Upper lobe of left lung (tissue), 6 donors: Measurements from ENCODE around the gene THEMIS. TPM values are rescaled to one million over a fixed set of nuclear protein-coding genes. Genes with fewer than 3 reads are reported as not detected.

ENCODE experiments used
- ATAC-seq, 2 donors: fragments of 200-7000 bp; cut with Tn5 transposase; one replicate each; pipeline ENCODE4 v1.9.1; 2022; ENCODE audit warnings: mild to moderate bottlenecking in 2 of 2, moderate library complexity in 2 of 2; ENCODE audit not compliant: low FRiP score in 2 of 2
- DNase-seq, 2 donors: peaks; one replicate each; pipeline ENCODE4 v3.0.0-alpha.2; 2019 to 2020
- H3K27ac ChIP-seq, 4 donors: fragments of 200-600 bp; sonication (generic); one replicate each; pipeline ENCODE4 v1.5.1; 2016 to 2019
- H3K27me3 ChIP-seq, 4 donors: fragments of 200-600 bp; sonication (generic); one replicate each; pipeline ENCODE4 v1.5.1; 2017 to 2019
- H3K36me3 ChIP-seq, 4 donors: fragments of 200-600 bp; sonication (generic); one replicate each; pipeline ENCODE4 v1.5.1; 2016 to 2019
- H3K4me1 ChIP-seq, 4 donors: fragments of 200-600 bp; sonication (generic); one replicate each; pipeline ENCODE4 v1.5.1; 2018 to 2019
- H3K4me3 ChIP-seq, 4 donors: fragments of 200-600 bp; sonication (generic); one replicate each; pipeline ENCODE4 v1.5.1; 2017 to 2019; ENCODE audit warnings: mild to moderate bottlenecking in 2 of 4, moderate library complexity in 1 of 4
- H3K9me3 ChIP-seq, 4 donors: fragments of 200-600 bp; sonication (generic); one replicate each; pipeline ENCODE4 v1.5.1; 2018 to 2019
- EP300 ChIP-seq, 4 donors: sonication (generic); formaldehyde crosslinking; IDR thresholded peaks; one replicate each; pipeline ENCODE4 v1.5.1; 2017; ENCODE audit warnings: antibody characterized with exemption in 4 of 4, control low read depth in 2 of 4
- POLR2A ChIP-seq, 4 donors: fragments of 450-650 bp; IDR thresholded peaks; one replicate each; pipeline ENCODE4 v1.5.1; 2016 to 2017; ENCODE audit warnings: antibody characterized with exemption in 4 of 4, mild to moderate bottlenecking in 2 of 4
- POLR2AphosphoS5 ChIP-seq, 2 donors: sonication (generic); formaldehyde crosslinking; IDR thresholded peaks; one replicate each; pipeline ENCODE4 v1.5.1; 2017; ENCODE audit warnings: antibody characterized with exemption in 2 of 2
- WGBS, 2 donors: methylation state at CpG; one replicate each; pipeline ENCODE4 v1.1.5; 2017 to 2018; 5-methylcytosine and 5-hydroxymethylcytosine counted together
- total RNA-seq, 6 donors: library from RNA; depleted of rRNA in 4 of 6; stranded (reverse); fragments of >200 nt in 4 of 6; gene quantifications; one replicate each; pipeline versions ENCODE4 v1.1.0 to v1.2.1, GENCODE V29; 2016 to 2021
- TF ChIP-seq, protein P1 (sequence below), 6 experiments: fragments of 450-650 bp in 4 of 6; fragments of 200-600 bp in 2 of 6; sonication (generic) in 2 of 6; IDR thresholded peaks; one replicate each; pipeline ENCODE4 v1.5.1; 2016 to 2019; ENCODE audit warnings: antibody characterized with exemption in 6 of 6
- donor health status: DM: no; HTN: no; CAD: no; lungs with moderate emphysema.
- donor health status: DM: no; HTN: yes; CAD: no; lungs with severe emphysema.

THEMIS gene
- total RNA-seq, 6 donors from 2014 or later = 1.5 to 7.8 (median 2.2) TPM

DNA sequence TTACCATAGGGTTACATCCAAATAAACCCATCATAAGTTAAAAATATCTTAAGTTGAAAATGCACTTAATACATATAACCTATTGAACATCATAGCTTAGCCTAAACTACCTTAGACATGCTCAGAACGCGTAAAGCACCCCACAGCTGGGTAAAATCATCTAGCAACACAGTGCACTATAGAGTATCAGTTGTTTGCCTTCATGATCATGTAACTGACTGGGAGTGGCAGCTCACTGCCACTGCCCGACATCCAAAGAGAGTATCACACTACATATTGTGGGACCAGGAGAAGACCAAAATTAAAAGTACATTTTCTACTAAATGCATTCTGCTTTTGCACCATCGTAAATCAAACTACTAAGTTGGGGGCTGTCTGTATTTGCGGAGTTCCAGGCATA lies 31.7 kb downstream of the THEMIS start:
- TF ChIP-seq POLR2AphosphoS5 (IDR thresholded peaks at IDR 0.05) (no peak), POLR2A (IDR thresholded peaks at IDR 0.05) (no peak), EP300 (IDR thresholded peaks at IDR 0.05) (no peak)
- TF ChIP-seq, protein P1, sequence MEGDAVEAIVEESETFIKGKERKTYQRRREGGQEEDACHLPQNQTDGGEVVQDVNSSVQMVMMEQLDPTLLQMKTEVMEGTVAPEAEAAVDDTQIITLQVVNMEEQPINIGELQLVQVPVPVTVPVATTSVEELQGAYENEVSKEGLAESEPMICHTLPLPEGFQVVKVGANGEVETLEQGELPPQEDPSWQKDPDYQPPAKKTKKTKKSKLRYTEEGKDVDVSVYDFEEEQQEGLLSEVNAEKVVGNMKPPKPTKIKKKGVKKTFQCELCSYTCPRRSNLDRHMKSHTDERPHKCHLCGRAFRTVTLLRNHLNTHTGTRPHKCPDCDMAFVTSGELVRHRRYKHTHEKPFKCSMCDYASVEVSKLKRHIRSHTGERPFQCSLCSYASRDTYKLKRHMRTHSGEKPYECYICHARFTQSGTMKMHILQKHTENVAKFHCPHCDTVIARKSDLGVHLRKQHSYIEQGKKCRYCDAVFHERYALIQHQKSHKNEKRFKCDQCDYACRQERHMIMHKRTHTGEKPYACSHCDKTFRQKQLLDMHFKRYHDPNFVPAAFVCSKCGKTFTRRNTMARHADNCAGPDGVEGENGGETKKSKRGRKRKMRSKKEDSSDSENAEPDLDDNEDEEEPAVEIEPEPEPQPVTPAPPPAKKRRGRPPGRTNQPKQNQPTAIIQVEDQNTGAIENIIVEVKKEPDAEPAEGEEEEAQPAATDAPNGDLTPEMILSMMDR (IDR thresholded peaks at IDR 0.05) = no peak

DNA sequence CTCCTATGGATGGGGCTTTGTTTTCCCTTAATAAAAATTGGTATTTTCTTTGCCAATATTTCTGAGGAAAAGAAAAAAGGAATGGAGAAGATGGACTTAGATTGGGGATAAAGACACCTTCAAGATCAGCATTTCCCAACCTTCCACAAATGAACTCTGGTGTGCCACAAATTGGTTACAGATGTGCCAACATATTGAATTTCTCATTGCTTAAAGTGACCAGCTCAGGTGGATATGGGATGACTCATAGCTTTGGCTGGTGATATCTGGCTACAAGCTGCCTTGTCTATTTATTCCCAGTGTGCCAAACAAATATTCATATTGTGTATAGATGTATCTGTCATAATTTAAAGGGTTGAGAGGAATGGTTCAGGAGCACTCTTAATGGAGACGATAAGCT lies 32.5 kb downstream of the THEMIS start:
- H3K27me3 ChIP-seq = no peaks in the 10 kb centered on the region
- TF ChIP-seq POLR2A (IDR thresholded peaks at IDR 0.05) (no peak), POLR2AphosphoS5 (IDR thresholded peaks at IDR 0.05) (no peak), EP300 (IDR thresholded peaks at IDR 0.05) (no peak)
- TF ChIP-seq, protein P1 (IDR thresholded peaks at IDR 0.05) = no peak
- 85 to 94% methylated on average over 1 of the region's 1 CpG for WGBS, 2 donors
- no peaks in the 10 kb centered on the region for H3K4me1 ChIP-seq
- H3K4me3 ChIP-seq = no peak overlapping the region
- ATAC-seq = no peak
- H3K36me3 ChIP-seq = no peaks in the 10 kb centered on the region
- DNase-seq = no peak
- H3K27ac ChIP-seq = no peak overlapping the region
- peaks cover 0 to 3% (median 0%) of the 10 kb centered on the region in 4 donors for H3K9me3 ChIP-seq

More for the DNA sequence above, 31.7 kb downstream of the THEMIS start:
- no peak for DNase-seq
- peaks cover 0 to 3% (median 0%) of the 10 kb centered on the region in 4 donors for H3K9me3 ChIP-seq
- WGBS, 2 donors = 93 to 98% methylated on average over 5 of the region's 5 CpGs
- no peaks in the 10 kb centered on the region for H3K4me1 ChIP-seq
- ATAC-seq = no peak
- no peak overlapping the region for H3K27ac ChIP-seq
- H3K4me3 ChIP-seq = no peak overlapping the region
- H3K36me3 ChIP-seq = no peaks in the 10 kb centered on the region
- no peaks in the 10 kb centered on the region for H3K27me3 ChIP-seq

DNA sequence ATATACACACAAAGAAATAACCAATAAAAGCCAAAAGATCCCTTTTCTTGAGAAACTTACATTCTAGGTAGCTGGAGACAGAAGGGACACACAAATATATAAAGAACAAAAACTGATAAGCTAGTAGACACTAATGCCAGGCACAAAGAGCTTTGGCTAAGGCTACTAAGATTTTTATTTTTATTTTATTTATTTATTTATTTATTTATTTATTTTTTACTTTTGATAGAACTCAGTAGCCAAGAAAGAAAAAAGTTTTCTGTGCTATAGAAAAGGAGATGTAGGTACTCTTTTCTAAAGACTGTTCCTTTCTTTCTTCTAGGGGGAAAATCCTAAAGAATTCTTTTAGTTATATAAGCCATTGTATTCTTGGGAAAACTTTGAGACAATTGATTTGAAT lies 34.1 kb downstream of the THEMIS start:
- no peak for TF ChIP-seq POLR2AphosphoS5 (IDR thresholded peaks at IDR 0.05)
- TF ChIP-seq EP300 (IDR thresholded peaks at IDR 0.05) = no peak
- TF ChIP-seq POLR2A (IDR thresholded peaks at IDR 0.05) = no peak
- TF ChIP-seq, protein P1 (IDR thresholded peaks at IDR 0.05) = no peak
- no peaks in the 10 kb centered on the region for H3K4me1 ChIP-seq

DNA sequence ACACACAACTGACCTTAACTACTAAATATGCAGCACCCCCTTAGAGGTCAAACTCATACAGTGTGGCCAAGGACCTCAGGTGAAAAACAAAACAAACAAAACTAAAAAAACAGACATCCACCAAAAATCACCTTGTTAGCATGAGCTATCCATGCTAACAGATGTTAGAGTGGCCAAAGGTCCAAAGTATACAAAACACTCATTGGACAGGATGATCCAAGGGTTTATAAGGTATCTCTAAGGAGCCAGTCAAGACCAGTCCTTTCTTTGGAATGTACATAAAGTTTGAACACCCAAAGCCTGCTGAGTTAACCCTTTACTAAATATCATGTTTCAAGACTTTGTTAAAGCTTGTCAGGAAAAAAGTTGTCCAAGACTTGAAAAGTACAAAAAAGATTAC lies 35.8 kb downstream of the THEMIS start:
- DNase-seq (no peak), ATAC-seq (no peak)
- Histone ChIP-seq H3K4me1 (no peaks in the 10 kb centered on the region), H3K9me3 (no peaks in the 10 kb centered on the region), H3K4me3 (no peak overlapping the region), H3K27me3 (no peaks in the 10 kb centered on the region), H3K27ac (no peak overlapping the region), H3K36me3 (no peaks in the 10 kb centered on the region)
- TF ChIP-seq, protein P1 (IDR thresholded peaks at IDR 0.05) = no peak
- TF ChIP-seq POLR2AphosphoS5 (IDR thresholded peaks at IDR 0.05) (no peak), POLR2A (IDR thresholded peaks at IDR 0.05) (no peak), EP300 (IDR thresholded peaks at IDR 0.05) (no peak)

More for the DNA sequence above, 34.1 kb downstream of the THEMIS start:
- H3K36me3 ChIP-seq = no peaks in the 10 kb centered on the region
- no peaks in the 10 kb centered on the region for H3K9me3 ChIP-seq
- ATAC-seq (no peak), DNase-seq (no peak)
- no peaks in the 10 kb centered on the region for H3K27me3 ChIP-seq
- H3K4me3 ChIP-seq = no peak overlapping the region
- H3K27ac ChIP-seq = no peak overlapping the region

DNA sequence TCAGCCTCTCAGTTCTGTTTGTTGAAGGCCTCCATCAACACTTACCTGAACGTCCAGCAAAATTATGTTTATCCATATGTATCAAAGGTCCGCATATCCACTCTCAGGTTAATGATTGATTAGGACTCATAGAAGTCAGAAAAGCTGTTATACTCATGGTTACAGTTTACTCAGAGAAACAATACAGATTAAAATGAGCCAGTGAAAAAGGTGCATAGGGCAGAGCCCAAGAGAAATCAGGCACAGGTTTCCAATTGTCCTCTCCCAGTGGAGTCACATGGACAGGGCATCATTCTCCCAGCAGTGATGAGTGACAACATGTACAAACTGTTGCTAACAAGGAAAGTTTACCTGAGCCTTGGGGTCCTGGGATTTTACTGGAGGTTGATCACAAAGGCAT lies 36.2 kb downstream of the THEMIS start:
- no peak overlapping the region for H3K4me3 ChIP-seq
- DNase-seq (no peak), ATAC-seq (no peak)
- TF ChIP-seq EP300 (IDR thresholded peaks at IDR 0.05) (no peak), POLR2A (IDR thresholded peaks at IDR 0.05) (no peak), POLR2AphosphoS5 (IDR thresholded peaks at IDR 0.05) (no peak)
- TF ChIP-seq, protein P1 (IDR thresholded peaks at IDR 0.05) = no peak
- no peaks in the 10 kb centered on the region for H3K9me3 ChIP-seq
- H3K36me3 ChIP-seq = no peaks in the 10 kb centered on the region
- 58 to 84% methylated on average over 2 of the region's 2 CpGs for WGBS, 2 donors
- H3K4me1 ChIP-seq = no peaks in the 10 kb centered on the region
- H3K27me3 ChIP-seq = no peaks in the 10 kb centered on the region
- no peak overlapping the region for H3K27ac ChIP-seq
